Vagina (tissue), 2 donors: Measurements from ENCODE around the gene UQCC2.

ENCODE experiments used
- POLR2A ChIP-seq, 2 donors: fragments of 450-650 bp; IDR thresholded peaks; one replicate each; pipeline ENCODE4 v1.6.1; 2017; ENCODE audit warnings: antibody characterized with exemption in 2 of 2, mild to moderate bottlenecking in 2 of 2, moderate library complexity in 2 of 2
- TF ChIP-seq, protein P1 (sequence below), 3 experiments: fragments of 450-650 bp in 2 of 3; fragments of 200-600 bp in 1 of 3; sonication (generic) in 1 of 3; IDR thresholded peaks; one replicate each; pipeline ENCODE4 v1.5.1; 2017 to 2019; ENCODE audit warnings: antibody characterized with exemption in 3 of 3, mild to moderate bottlenecking in 2 of 3, moderate library complexity in 2 of 3

DNA sequence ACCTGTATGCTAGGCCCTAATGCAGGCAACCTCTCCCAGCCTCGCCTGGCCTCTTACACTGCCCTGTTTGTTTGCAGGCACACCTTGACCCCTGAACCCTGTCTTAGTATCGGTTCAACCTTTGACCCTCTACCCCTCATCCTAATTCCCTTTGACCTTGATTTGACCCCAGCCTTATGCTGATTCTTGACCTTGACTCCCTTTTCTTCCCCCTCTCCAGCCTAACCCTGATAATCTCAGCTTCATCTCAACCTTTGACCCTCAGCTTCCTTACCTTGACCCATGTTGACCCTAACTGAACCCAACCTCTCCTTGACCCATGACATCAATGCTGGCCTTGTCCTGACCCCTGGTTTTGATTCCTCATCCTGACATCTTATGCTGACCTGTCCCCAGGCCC, 33.8 kb downstream of the UQCC2 start:
- no peak for TF ChIP-seq POLR2A (IDR thresholded peaks at IDR 0.05)
- TF ChIP-seq, protein P1, sequence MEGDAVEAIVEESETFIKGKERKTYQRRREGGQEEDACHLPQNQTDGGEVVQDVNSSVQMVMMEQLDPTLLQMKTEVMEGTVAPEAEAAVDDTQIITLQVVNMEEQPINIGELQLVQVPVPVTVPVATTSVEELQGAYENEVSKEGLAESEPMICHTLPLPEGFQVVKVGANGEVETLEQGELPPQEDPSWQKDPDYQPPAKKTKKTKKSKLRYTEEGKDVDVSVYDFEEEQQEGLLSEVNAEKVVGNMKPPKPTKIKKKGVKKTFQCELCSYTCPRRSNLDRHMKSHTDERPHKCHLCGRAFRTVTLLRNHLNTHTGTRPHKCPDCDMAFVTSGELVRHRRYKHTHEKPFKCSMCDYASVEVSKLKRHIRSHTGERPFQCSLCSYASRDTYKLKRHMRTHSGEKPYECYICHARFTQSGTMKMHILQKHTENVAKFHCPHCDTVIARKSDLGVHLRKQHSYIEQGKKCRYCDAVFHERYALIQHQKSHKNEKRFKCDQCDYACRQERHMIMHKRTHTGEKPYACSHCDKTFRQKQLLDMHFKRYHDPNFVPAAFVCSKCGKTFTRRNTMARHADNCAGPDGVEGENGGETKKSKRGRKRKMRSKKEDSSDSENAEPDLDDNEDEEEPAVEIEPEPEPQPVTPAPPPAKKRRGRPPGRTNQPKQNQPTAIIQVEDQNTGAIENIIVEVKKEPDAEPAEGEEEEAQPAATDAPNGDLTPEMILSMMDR (IDR thresholded peaks at IDR 0.05) = no peak
